Left renal cortex interstitium (tissue), 4 donors: ENCODE data around the gene MIPOL1. TPM values are rescaled to one million over a fixed set of nuclear protein-coding genes. Genes with fewer than 3 reads are reported as not detected.

ENCODE experiments used
- DNase-seq, 4 donors: peaks; one replicate each; pipeline ENCODE4 v3.0.0-alpha.2; 2013; ENCODE audit warnings: low read depth in 4 of 4, low spot score in 2 of 4, missing footprints in 1 of 4
- polyA plus RNA-seq, 4 donors: library from polyadenylated mRNA; unstranded; fragments of 120-200 nt; gene quantifications; one replicate each; pipeline ENCODE4 v1.2.1, GENCODE V29; 2013; ENCODE audit not compliant: insufficient read length in 4 of 4

MIPOL1 gene
- polyA plus RNA-seq, 4 donors, result 10.4 to 12.8 (median 11.7) TPM

DNA sequence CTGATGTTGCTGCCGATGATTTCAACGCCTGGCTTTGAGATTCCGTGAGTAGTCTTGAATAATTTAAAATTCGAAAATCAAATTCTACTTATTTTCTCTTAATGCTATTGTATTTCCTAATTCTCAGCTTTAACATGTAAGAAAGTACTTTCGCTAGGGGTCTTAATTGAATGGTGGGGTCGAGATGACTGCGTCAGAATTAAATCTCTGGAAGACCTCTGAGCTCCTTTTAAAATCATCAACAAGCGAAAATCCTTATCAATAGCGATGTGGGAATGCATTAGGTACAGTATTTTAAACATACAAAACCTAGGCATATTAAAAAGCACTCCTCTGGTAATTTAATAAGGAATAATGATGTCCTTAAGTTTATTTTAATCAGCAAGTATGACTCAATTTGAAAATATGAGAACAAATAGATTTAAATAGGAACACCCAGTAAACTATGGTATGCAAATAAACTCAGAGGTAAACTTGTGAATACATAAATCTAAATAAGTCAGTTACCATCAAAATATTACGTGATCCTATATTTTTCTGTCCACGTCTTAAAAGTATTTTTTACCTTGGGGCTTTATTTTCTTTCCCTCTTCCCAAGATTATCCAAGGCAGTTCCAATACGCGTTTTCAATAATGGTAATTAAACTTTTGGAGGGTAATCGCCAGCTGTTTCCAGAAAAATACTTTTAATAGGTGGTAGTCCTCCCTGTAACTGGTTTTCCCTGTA, 395.9 kb downstream of the MIPOL1 start:
- no peak for DNase-seq

DNA sequence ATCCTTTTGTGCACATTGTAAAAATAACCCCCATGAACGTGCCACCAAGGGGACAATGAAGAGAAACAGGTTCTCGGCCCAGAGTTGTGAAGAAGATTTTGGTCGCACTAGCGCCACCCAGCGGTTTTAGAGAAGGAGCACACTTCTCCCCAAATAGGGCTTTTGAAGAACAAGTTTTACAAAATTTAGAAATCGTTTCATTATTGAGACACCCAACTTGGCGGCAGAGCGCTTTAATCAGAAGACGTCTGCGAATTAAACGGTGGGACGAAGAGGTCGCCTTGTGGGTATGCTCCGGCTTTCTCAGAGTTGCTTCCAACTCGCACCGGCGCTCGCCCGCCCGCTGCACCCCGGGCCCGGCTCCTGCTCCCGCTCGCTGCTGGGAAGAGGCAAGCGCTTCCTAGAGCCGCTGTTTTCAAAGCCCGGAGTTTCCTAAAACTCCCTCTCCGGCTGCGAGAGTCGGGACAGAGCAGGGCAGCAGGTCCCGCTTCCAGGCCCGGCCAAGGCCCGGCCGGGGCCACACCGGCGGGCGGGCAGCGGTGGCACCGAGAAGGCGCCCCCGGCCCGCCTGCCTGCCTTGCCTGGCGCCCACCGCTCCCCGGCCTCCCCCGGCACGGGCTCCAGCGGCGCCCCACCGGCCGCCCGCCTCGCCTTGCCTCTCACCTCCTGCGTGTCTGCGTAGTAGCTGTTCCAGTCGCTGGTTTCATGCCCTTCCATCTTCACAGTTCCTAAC, 396.7 kb downstream of the MIPOL1 start:
- peak in 1 of 4 donors; percentile 90 for DNase-seq

DNA sequence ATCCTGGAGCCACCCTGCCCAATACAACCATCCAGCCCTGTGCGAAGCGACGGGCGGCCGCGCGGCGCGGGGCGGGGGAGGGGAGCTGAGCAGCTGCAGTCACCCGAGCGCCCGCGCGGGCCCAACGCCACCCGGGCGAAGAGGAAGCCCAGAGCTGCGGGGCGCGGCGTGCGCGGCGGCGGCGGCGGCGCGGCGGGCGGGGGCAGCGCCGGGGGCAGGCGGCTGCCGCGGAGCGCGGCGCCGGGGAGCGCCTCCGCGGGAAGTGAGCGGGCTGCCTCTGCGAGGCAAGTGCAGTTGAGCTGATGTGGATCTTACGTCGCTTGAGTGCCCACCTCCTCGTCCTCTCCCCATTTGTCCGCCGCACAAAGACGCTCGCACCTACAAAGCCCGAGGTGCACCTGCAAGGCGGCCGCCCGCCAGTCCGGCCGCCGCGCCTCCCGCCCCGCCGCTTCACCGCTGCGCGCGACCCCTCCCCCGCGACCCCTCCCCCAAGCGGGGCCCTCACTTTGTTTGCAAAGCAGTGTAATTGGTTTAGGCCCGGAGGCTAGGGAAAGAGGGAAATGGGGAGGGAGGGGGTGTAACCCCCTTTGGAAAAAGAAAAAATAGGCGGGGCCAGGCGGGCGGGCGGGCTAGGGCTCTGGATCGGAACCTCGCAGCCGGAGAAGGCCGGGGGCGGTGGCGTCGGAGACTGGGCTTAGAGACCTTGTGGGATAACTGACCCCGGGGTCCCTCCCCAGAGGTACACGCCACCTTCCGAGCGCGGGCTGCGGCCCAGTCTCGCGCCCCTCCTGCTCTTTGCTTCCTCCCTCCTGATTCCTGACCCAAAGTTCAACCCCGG, 397.5 kb downstream of the MIPOL1 start, which contains the start of the genes FOXA1 and TTC6:
FOXA1 (minus strand) TSS at position 279 of the 838 bp plus-strand sequence; CDS start at position 2, 277 bp downstream.
TTC6 (plus strand) TSS at position 659 of the 838 bp plus-strand sequence. CDS start 26,436 bp downstream, outside the sequence.
- no peak for DNase-seq

DNA sequence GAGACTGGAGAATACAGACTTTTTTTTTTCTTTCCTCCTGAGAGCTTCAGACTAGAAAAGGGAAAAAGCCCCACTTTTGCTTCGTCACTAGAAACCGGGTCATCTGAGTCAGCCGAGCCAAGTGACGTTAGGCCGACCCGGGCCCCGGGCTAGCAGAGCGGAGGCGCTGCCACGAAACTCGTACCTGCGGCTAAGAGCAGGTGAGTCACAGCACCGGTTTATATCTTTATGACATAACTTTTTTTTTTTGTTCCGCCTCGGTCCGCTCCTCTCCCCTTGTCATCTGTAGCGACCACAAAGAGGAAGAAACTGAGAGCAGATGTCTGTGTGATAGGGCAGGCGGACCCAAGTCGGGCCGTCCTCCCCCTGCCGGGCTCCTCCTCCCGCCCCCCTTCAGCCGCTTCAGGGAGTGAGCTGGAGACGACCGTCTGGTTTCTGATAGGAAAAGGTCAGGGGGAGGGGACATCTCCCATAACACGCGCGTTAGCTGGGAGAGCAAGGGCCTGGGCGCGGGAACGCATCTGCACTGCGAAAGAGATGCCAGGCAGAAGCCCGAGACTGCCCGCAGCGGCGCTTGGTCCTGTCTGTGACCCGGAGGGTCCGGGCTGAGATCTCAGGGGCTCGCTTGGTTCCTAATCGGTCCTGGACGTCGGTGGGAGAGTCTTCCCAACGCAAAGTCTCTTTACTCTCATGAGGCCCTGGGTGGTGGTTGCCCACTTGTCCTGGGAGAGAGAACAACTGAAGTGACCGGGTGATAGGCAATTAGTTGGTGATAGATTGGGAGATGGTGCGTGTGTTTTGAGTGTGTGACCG, 398.3 kb downstream of the MIPOL1 start:
- no peak for DNase-seq

DNA sequence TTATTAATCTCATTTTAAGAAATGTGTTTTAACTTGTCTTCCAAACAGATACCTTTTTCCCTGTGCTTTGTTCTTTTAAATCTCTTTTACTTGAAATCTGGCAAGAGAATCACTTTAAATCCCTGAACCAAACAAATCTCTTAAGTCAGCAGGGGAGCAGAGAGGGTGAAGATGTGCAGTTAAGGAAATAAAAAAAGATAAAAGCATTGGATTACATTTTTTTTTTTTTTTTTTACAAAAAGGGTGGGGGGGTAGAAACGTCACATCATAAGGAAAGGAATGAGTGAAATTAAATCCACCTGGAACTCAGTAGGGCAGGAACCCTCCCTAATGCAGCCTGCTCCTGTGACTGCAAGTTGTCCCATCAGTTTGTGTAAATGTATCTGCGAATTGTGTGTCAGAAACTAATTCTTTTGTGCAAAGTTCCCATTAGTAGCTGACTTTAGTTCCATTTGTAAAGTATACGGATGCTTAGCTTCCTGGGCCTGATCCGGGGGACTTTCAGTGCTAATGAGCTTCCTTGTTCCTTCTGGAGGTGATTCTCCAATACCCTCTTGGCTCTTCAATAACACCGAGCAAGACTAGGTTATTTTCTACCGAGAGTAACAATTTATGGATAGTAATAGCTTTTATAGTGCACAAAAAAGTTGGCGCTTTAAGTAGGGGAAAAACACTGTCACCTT, 399.2 kb downstream of the MIPOL1 start:
- no peak for DNase-seq

DNA sequence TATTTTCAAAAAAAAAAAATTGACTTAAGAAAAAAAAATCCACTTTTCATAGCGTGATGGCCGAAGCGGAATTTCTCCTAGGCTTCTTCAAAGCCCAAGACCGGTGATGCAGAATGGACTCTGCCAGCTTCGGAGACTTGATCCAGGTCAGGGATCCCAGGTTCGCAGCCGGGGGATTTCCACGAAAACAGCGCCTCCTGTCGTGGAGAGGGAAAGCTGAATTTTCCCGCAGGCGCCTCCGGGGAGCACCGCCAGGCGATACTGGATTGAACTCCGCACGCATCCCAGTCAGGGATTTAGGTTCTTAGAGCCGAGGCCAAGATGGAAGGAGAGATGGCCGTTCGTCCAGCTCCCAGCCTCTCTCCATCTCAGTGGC, 399.8 kb downstream of the MIPOL1 start:
- DNase-seq, result no peak

DNA sequence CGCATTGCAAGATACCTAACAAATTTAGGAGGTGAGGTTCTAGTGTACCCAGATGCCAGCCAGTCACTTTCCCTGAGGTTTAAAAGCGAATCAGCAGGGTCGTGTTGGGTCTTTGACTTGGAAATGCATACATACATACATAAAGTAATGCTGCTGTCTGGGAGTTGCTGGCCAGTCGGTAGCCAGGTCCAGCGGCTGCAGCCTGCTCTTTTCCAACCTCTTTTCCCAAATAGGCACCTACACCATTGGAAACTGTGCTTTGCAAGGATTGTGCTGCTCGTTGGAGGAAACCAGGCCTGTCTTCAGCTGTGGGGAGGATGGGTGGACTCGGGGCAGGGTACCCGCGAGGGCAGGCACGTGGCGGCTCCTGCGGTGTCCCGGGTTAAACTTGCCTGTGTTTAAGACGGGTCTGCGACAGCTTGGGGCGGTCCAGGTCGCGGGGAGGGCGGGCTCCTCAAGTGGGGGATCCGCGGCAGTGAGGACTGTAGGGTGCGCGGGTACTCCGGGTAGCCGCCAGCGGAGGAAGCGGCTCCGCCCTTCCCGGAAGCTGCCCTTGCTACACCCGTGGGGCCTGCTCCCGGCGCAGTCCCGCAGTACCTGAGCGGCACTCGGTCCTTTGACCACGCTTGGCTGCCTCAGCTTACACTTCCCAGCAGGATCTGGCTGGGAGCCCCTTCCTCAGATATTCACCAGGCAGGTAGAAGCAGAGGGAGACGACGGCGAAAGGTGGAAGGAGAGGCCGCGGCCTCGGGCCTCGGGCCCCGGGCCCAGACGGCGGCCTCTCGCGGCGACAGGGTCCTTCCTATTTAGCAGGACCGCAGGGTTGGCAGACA, 400.4 kb downstream of the MIPOL1 start:
- DNase-seq, result no peak

DNA sequence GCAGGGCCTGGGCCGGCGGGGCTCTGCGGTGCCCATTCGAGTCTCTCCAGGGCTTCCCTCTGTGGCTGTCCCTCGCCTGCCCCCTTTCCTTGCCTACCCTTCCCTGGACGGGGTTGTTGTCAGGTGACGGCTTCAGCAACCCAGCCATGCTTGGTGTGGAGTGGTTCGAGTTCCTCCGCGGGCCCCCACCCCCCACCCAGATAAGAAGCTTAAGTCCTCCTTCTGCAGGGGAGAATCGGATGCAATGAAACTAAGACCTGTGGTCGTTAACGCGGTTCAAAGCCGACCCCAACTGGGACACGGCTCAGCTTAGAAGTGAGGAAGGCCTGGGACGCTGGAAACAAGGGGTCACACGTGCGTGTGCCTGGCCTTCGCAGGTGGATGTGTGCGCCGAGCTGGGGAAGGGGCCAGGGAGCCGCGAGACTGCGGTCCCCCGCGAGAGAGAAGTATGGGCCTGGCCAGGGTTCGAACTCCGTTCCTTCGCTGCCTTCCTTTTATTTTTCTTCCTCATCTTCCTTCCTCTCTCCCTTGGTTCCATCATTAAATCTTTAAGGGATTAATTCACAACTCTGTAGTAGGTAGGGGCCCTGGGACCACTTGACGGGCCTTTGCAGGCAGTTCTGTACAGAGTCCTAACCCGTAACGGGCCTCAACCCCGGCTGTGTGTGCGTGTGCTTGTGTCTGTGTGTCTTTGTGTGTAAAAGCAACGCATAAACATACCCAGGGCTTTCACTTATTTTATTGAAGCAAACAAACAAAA, 401.2 kb downstream of the MIPOL1 start:
- no peak for DNase-seq

DNA sequence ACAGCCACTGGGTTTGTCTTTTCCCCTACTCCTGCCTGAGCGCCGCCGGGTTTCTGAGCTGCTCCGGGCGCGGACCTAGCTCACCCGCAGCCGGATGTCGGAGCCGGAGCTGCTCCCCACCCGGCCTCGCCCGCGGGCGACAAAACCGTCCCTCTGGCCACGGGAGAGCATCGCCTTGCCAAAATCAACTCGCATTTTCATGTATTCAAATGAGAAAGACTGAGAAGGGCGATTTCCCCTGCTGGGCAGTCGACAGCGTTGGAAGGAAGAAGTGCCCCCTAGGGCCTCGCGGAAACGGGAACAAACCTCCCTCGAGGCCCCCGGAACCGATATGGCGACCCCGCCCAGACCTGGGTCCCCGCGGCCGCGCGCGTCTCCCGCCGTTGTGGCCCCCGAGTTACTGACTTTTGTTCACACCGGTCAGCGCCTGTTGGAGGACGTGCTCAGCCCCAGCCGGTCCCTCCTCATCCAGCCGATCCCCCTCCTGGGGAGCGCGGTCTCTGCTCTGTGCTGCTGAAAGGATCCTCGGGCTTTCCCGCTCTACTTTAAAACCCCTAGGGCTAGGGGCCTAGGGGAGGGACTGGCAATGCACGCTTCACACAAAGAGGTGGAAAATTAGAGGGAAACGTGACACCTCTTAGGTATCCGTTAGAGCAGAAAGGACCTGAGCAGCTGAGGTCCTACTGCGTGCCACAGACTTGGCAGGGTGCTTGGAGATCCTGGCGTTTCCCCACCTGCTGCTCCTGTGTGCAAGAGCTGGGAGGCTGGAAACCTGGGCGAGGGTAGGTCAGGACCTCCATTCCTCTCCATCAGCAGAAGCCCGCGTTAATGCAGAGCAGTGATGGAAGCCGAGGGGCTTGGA, 402.0 kb downstream of the MIPOL1 start:
- no peak for DNase-seq

DNA sequence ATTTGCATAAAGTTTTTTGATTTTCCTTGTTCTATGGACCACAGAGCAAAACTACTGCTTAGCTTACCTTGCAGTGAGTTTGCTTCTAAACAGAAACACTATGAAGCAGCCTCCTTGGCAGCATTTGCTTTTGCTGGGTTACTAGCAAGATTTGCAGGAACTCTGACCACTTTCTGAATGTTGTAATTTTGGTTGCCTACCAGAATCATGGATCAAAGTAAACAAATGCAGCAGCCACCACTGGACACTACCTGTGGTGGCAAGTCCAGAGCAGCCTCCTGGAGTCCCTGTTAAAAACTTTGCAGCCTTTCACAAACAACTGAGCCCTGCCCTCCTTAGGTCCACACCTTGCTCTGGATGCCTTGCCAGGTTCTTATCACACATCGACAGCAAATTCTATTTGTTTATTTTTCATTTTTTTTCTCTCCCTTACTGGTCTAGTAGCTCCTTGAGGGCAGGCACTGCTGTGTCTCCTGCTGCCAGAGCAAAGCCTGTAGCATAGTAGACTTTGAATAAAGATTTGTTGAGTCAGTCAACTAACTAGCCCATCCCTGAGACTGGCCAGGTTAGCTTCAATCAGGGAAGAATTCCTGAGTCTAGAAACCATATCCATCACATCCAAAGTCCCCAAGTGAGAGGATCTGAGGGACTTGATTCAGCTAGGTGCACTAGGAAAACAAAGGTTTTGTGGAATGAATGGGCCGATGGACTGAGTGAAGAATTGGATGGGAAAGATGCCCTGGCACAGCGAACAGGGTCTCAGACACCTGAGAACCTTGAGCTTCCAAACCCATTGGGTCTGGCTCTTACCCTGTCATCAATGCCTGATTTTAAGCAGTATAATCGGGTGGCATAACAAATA, 403.4 kb downstream of the MIPOL1 start:
- DNase-seq, result no peak

DNA sequence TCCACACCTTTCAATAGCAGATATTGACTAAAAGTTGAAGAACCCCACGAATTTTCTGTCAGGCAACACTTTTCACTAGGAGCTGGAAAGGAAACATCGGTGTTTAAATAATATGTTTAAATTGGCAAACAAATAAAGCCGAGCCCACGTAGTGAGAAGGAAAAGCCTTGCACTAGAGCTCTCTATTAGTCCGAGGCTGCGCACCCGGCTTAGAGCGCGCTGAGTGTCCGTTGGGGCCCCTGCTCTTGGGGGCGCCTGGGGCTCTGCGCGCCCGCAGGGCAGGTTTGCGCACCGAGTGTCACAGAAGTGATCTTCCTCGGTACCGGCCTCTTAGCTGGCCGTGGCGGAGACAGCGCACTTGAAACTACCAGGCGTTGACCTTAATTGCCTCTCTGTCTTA, 404.1 kb downstream of the MIPOL1 start:
- DNase-seq, result no peak

Other genes with a start within 250 kb of the MIPOL1 start
- gene SLC25A21, start 25.3 kb upstream of the MIPOL1 start, polyA plus RNA-seq, result 1 to 10 TPM; 2.3 to 4.4 (median 3.3) TPM